Measurements from ENCODE around the gene ABL1. TPM values are rescaled to one million over a fixed set of nuclear protein-coding genes. Genes with fewer than 3 reads are reported as not detected.

Gene ABL1
- total and polyA plus RNA-seq, 2 of the 13 experiments (the other 11 are each of a cell fraction or from before 2014, with no cell fraction given): 10.8 to 20.4 TPM

DNA sequence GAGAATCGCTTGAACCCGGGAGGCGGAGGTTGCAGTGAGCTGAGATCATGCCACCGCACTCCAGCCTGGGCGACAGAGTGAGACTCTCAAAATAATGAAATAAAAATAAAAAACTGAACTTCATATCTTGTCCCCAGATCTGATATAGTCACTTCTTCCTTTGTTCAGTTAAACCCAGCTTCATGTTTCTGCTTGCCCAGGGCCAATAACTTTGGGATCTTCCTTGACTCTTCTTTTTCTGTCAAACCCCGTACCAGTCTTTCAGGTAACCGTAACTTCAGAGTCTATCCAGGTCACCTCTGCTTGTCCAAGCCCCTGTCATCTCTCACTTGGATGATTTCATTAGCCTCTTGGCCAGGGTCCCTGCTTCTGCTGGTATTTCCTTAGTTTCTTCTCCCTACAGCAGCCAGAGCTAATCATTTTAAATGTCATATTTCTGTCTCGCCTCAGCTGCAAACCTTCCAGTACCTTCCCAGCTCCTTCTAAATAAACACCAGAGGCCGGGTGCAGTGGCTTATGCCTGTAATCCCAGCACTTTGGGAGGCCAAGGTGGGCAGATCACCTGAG, 19.7 kb upstream of the ABL1 start (continued):
- TF ChIP-seq RERE (CRISPR knock-in tag; IDR thresholded peaks at IDR 0.05; ENCODE audit: low read depth): no peak
- TF ChIP-seq ZNF143 (CRISPR knock-in tag; IDR thresholded peaks at IDR 0.05): no peak

- no peaks in the 10 kb centered on the region for H3K79me2 ChIP-seq (ENCODE audit: insufficient read depth, low read length)
- no peak for ATAC-seq
- H3K36me3 ChIP-seq (replicated peaks in 1 of 2; ENCODE audit: control insufficient read depth in 1 of 2, insufficient read depth in 2 of 2, low read length in 2 of 2): no peaks in the 10 kb centered on the region
- in situ Hi-C loops (cut with HindIII; ENCODE audit: extremely low pct_ligation_motif_present, low pct_unique_long_range_greater_than_20kb) (no loop called here), intact Hi-C loops (cut with micrococcal nuclease; ENCODE audit: unreplicated experiment) (no loop called here)
- no peaks in the 10 kb centered on the region for H3K9me3 ChIP-seq (ENCODE audit: low read length)
- no peak for FAIRE-seq
- no peak for DNase-seq (ENCODE audit: low spot score)
- no peak overlapping the region for H3K4me3 ChIP-seq (replicated peaks in 1 of 3; ENCODE audit: insufficient read depth in 1 of 3, low read depth in 2 of 3, low read length in 3 of 3)
- POLR2A ChIA-PET: no interaction called here
- BruUV-seq (replicated peaks): no TSS peak
- H2AFZ ChIP-seq (ENCODE audit: low read length): no peak overlapping the region
- CTCF ChIA-PET (ENCODE audit: low intra/inter-chr PET ratio, low total read pairs): no interaction called here
- H3K27me3 ChIP-seq (ENCODE audit: control insufficient read depth in 1 of 2, insufficient read depth in 2 of 2, low read length in 2 of 2): no peaks in the 10 kb centered on the region
- WGBS (ENCODE audit: low lambda C conversion rate): 95% methylated on average over 6 of the region's 6 CpGs
- no peaks in the 10 kb centered on the region for H4K20me1 ChIP-seq (ENCODE audit: insufficient read depth, low read length)
- H3K4me1 ChIP-seq (ENCODE audit: insufficient read depth, low read length): no peaks in the 10 kb centered on the region
- H3K9ac ChIP-seq (ENCODE audit: insufficient read depth, low read depth, low read length): no peak overlapping the region
- no peak overlapping the region for H3K4me2 ChIP-seq (ENCODE audit: low read depth, low read length)
- H3K27ac ChIP-seq (ENCODE audit: extremely low read length, insufficient read depth, low read length): no peak overlapping the region
- TF ChIP-seq PBX2 (CRISPR knock-in tag; IDR thresholded peaks at IDR 0.05) (no peak), NCOA2 (CRISPR knock-in tag; IDR thresholded peaks at IDR 0.05) (no peak), ZNF644 (CRISPR knock-in tag; IDR thresholded peaks at IDR 0.05; ENCODE audit: low read depth) (no peak), PAWR (CRISPR knock-in tag; IDR thresholded peaks at IDR 0.05; ENCODE audit: borderline replicate concordance) (no peak), ZSCAN22 (CRISPR knock-in tag; IDR thresholded peaks at IDR 0.05) (no peak)
- TF ChIP-seq, protein P1, sequence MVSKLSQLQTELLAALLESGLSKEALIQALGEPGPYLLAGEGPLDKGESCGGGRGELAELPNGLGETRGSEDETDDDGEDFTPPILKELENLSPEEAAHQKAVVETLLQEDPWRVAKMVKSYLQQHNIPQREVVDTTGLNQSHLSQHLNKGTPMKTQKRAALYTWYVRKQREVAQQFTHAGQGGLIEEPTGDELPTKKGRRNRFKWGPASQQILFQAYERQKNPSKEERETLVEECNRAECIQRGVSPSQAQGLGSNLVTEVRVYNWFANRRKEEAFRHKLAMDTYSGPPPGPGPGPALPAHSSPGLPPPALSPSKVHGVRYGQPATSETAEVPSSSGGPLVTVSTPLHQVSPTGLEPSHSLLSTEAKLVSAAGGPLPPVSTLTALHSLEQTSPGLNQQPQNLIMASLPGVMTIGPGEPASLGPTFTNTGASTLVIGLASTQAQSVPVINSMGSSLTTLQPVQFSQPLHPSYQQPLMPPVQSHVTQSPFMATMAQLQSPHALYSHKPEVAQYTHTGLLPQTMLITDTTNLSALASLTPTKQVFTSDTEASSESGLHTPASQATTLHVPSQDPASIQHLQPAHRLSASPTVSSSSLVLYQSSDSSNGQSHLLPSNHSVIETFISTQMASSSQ (IDR thresholded peaks at IDR 0.05; ENCODE audit: low read depth): no peak
- TF ChIP-seq, protein P1 (CRISPR knock-in tag; IDR thresholded peaks at IDR 0.05; ENCODE audit: borderline replicate concordance): no peak
Measured at GRCh38 chr9:130817914-130818313, 17.1 kb upstream of the ABL1 start.

All from HepG2 (cell line).